RWPE1 (cell line): ENCODE results near the gene CATSPER3.
"Not testable (repeated sequence)": the region's sequence is repeated elsewhere in the genome, so short reads cannot be mapped to it uniquely, and the experiment has no call there.

Experiments used
- CTCF ChIA-PET: fragments of 350-600 bp; sonication (Branson Sonifier 250); formaldehyde crosslinking; extraction: SDS; loops from one replicate; lab custom pipeline; 2021; lab: Yijun Ruan, JAX
- POLR2A ChIA-PET: fragments of 400-600 bp; formaldehyde crosslinking; extraction: SDS; loops from one replicate; lab custom pipeline; 2020; ENCODE audit warnings: antibody characterized with exemption; ENCODE audit not compliant: low non-redundant PET; lab: Yijun Ruan, JAX
- DNase-seq: peaks from one replicate; pipeline ENCODE4 v3.0.0; 2012; ENCODE audit warnings: low spot score
- H3K27ac ChIP-seq: fragments of 450-650 bp; 2 replicates; pipeline ENCODE4 v1.5.1; 2017
- CTCF ChIP-seq: fragments of 450-650 bp; conservative IDR thresholded peaks from 2 replicates; pipeline ENCODE4 v1.5.1; 2017; ENCODE audit warnings: low read depth, mild to moderate bottlenecking

Gene CATSPER3

DNA sequence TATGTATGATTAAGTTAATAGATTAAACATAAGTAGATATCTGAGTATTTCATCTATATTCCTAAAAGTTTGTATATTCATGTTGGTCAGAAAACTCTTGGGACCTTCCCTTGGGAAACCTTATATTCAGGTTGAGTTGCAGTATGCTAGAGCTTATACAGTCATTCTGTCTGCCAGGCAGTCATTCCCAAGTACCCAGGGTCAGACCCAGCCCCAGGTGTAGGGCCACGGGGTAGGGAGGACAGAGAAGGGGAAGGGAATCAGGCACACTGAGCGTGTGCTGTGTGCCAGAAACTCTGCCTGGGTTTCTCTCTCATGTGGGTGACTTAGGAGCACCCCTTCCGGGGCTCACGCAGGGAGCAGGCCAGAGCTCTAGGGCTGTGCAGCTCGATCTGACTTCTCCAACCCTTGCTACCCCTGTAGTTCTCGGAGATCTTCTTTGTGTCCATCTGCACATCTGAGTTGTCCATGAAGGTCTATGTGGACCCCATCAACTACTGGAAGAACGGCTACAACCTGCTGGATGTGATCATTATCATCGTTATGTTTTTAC lies 28.2 kb downstream of the CATSPER3 start:
- CTCF ChIA-PET, result interaction anchor here (0.6 to 0.7 kb wide), 2 partner anchors 63 to 594 kb away, joined by 3 to 7 read pairs; no protein-coding TSS in a partner anchor
- DNase-seq, result no peak
- POLR2A ChIA-PET, result no interaction called here

DNA sequence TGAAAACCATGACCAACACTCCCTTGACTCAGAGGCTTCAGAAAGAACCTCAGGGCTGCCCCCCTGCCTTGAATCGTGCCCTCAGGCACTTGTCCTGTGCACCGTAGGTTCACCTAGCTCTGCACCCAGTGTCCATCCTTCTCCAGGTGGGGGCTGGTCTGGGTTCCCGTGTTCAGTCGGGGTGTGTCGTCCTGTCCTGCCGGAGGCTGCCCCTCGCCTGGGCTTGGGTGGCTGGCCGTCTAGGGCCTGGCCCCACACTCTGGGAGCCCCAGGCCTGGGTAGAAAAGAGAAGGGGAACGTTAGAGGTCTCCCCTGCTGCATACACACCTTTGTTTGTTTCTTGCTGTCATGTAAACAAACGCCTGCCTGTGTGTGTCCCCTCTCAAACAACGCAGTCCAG lies 29.3 kb downstream of the CATSPER3 start:
- no peak for DNase-seq
- POLR2A ChIA-PET, result no interaction called here
- no peak for TF ChIP-seq CTCF
- CTCF ChIA-PET, result no interaction called here
- H3K27ac ChIP-seq, result no peak overlapping the region

More for the DNA sequence above, 28.2 kb downstream of the CATSPER3 start:
- no peak overlapping the region for H3K27ac ChIP-seq
- no peak for TF ChIP-seq CTCF

DNA sequence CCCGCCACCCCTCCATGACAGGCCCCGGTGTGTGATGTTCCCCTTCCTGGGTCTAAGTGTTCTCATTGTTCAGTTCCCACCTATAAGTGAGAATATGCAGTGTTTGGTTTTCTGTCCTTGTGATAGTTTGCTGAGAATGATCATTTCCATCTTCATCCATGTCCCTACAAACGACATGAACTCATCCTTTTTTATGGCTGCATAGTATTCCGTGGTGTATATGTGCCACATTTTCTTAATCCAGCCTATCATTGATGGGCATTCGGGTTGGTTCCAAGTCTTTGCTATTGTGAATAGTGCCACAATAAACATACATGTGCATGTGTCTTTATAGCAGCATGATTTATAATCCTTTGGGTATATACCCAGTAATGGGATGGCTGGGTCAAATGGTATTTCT lies 30.4 kb downstream of the CATSPER3 start:
- CTCF ChIA-PET, POLR2A ChIA-PET, DNase-seq, H3K27ac ChIP-seq: not testable (repeated sequence)

- DNase-seq, result no peak
- POLR2A ChIA-PET, result no interaction called here
- no peak overlapping the region for H3K27ac ChIP-seq
- no peak for TF ChIP-seq CTCF
- CTCF ChIA-PET, result no interaction called here
These were observed 36.7 kb downstream of the CATSPER3 start for GRCh38 chr5:135004376-135004775.

DNA sequence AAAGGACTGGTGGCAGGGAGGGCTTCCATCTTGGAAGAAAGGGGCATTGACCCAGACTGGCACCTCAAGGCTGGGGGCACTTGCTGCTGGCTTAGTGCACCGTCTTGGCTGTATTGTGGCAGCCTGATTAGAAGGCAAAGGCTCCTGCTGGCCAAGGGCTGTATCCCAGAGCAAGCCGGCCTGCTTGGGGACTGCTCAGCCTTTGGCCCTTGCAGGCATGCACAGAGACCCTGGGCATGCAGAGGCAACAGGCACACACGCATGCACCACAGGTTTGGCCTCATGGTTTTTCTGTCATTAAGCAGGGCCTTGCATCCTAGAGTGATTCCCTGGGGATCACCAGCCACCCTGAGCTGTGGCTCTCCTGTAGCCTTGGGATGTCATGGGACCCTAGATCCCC lies 37.4 kb downstream of the CATSPER3 start:
- no peak overlapping the region for H3K27ac ChIP-seq
- ChIA-PET POLR2A (no interaction called here), CTCF (no interaction called here)
- no peak for TF ChIP-seq CTCF
- no peak for DNase-seq

- no peak for TF ChIP-seq CTCF
- ChIA-PET CTCF (interaction anchor here (1.3 kb wide), 1 partner anchor 184 kb away, joined by 3 read pairs; no protein-coding TSS in a partner anchor), POLR2A (no interaction called here)
- no peak for DNase-seq
- no peak overlapping the region for H3K27ac ChIP-seq
These were observed 39.6 kb downstream of the CATSPER3 start for GRCh38 chr5:135007305-135007704.

DNA sequence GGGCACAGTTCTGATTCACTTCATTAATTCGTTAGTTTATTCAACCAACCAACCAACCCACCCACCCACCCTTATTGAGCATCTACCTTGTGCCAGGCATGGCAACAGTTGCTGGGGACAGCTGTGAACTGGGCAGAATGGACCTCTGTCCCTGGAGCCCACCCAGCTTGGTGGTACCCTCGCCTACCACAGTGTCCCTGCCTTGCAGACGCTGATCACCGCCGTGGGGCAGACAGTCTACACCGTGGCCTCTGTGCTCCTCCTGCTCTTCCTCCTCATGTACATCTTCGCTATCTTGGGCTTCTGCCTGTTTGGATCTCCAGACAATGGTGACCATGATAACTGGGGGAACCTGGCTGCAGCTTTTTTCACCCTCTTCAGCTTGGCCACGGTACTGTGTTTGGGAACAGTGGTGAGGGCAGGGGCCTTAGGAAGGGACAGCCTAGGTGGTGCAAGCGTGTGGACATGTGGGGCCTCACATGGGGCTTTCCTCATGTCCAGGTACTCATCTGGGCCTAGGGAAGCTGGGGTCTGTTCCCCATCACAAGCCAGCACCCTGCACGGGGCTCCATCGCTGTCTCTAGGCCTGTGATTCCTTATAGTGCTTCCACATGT lies 40.1 kb downstream of the CATSPER3 start:
- POLR2A ChIA-PET, result no interaction called here
- no peak overlapping the region for H3K27ac ChIP-seq
- DNase-seq, result no peak
- CTCF ChIA-PET, result no interaction called here
- TF ChIP-seq CTCF, result no peak
